CD4-positive, alpha-beta T cell treated with Interleukin-17A for 4 hours (primary cell): ENCODE data around the gene DDX39B.
"Not testable (repeated sequence)": the region's sequence is repeated elsewhere in the genome, so short reads cannot be mapped to it uniquely, and the experiment has no call there.

Source experiments
- DNase-seq: peaks from one replicate; pipeline ENCODE4 v3.0.0-alpha.2; 2020; ENCODE audit warnings: mixed read lengths

DDX39B gene

GRCh38 chr6:31541658-31542521 is at the start of gene DDX39B:
Gene DDX39B, minus strand, starts transcription at chr6:31542003. Its CDS starts 1,471 bp downstream, at chr6:31540532.
- DNase-seq = peak; percentile 94

GRCh38 chr6:31590691-31591090 is 48.9 kb upstream of the DDX39B start:
- not testable (repeated sequence) for DNase-seq

- no peak for DNase-seq
Observed at GRCh38 chr6:31588871-31589650, 47.3 kb upstream of the DDX39B start.

- DNase-seq = peak; percentile 25
Observed at GRCh38 chr6:31587791-31588777, 46.3 kb upstream of the DDX39B start.

- DNase-seq = peak; percentile 56
Observed at GRCh38 chr6:31586599-31587281, 44.9 kb upstream of the DDX39B start.

GRCh38 chr6:31586008-31586407 is 44.2 kb upstream of the DDX39B start, which contains the start of gene LST1:
Gene LST1, plus strand, starts transcription at chr6:31586277. Its CDS starts 1,023 bp downstream, at chr6:31587300.
- DNase-seq = peak; percentile 12

- DNase-seq = peak; percentile 65
Observed at GRCh38 chr6:31585491-31585890, 43.7 kb upstream of the DDX39B start.

GRCh38 chr6:31582230-31582643 is 40.4 kb upstream of the DDX39B start, which contains the start of gene LTB:
Gene LTB, minus strand, starts transcription at chr6:31582424. Its CDS starts 7 bp downstream, at chr6:31582417.
- peak; percentile 84 for DNase-seq

GRCh38 chr6:31581434-31582229 is 39.8 kb upstream of the DDX39B start:
- peak; percentile 58 for DNase-seq

GRCh38 chr6:31580807-31581433 is 39.1 kb upstream of the DDX39B start:
- DNase-seq = peak; percentile 94

GRCh38 chr6:31580438-31580740 is 38.6 kb upstream of the DDX39B start:
- DNase-seq = no peak

GRCh38 chr6:31579546-31580437 is 38.0 kb upstream of the DDX39B start:
- DNase-seq = no peak

- no peak for DNase-seq
Observed at GRCh38 chr6:31579119-31579505, 37.3 kb upstream of the DDX39B start.

- DNase-seq = no peak
Observed at GRCh38 chr6:31578184-31579118, 36.6 kb upstream of the DDX39B start.

- no peak for DNase-seq
Observed at GRCh38 chr6:31577579-31577966, 35.8 kb upstream of the DDX39B start.

GRCh38 chr6:31576897-31577578 is 35.2 kb upstream of the DDX39B start:
- DNase-seq = peak; percentile 57

- DNase-seq = no peak
Observed at GRCh38 chr6:31575952-31576685, 34.3 kb upstream of the DDX39B start.
